KG1 (cell line): ENCODE measurements around the gene UGT1A6.
"Not testable (repeated sequence)": the region's sequence is repeated elsewhere in the genome, so short reads cannot be mapped to it uniquely, and the experiment has no call there.

Experiments
- DNase-seq: peaks from one replicate; lab custom pipeline; 2025; lab: John Stamatoyannopoulos, UW

UGT1A6 gene

GRCh38 chr2:233728723-233729301 is 36.1 kb downstream of the UGT1A6 start, which contains the start of gene UGT1A3:
TSS of gene UGT1A3 (plus strand) at chr2:233729042. CDS start at chr2:233729127, 85 bp downstream.
- no peak for DNase-seq

GRCh38 chr2:233736868-233737653 is 44.4 kb downstream of the UGT1A6 start:
- not testable (repeated sequence) for DNase-seq

DNA sequence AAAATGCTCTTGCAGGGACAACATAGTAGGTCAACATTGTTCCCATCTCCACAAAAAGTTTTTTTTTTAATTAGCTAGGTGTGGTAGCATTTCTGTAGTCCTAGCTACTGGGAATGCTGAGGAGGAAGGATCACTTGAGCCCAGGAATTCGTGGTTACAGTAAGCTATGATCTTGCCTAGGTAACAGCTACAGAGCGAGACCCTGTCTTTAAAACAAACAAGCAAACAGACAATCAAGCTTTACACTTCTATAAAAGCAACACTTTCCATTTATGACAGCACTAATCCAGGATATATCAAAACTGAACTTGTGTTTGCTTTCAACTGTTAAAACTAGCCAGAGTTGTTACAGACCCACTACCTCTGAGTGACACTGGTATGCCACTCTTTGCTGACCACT is 48.2 kb downstream of the UGT1A6 start:
- no peak for DNase-seq

DNA sequence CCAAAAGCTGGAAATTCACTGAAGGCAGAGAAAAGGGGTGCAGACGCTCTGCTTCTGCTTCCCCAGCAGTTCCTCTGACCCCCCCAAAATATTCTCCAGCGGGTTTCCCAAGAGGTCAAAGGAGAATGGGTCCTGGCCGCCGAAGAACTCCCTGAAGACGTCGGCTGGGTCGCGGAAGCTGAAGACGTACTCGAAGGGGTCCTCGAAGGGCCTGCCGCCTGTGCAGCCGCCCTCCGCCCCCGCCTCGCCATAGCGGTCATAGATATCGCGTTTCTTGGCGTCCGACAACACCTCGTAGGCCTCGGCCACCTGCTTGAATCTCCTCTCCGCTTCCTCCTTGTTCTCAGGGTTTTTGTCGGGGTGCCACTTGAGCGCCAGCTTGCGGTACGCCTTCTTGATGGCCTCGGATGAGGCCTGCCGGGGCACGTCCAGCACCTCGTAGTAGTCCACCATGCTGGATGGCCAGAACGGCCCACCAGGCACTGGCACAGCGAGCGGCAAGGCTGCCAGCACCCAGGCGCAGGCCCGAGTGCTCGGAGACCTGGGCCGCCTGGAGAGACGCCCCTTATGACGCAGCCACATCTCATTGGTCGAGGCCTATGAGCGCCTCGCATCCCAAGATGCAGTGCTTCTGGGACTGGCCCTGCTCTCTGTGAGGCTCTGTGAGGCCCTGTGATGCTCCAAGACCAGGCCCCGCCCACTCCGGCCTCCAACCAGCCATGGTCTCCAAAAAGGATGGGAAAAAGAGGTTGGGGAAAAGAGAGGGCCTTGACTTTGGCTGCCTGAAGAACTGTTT is 51.0 kb downstream of the UGT1A6 start:
- no peak for DNase-seq

GRCh38 chr2:233745073-233745755 is 52.5 kb downstream of the UGT1A6 start:
- DNase-seq = no peak

DNA sequence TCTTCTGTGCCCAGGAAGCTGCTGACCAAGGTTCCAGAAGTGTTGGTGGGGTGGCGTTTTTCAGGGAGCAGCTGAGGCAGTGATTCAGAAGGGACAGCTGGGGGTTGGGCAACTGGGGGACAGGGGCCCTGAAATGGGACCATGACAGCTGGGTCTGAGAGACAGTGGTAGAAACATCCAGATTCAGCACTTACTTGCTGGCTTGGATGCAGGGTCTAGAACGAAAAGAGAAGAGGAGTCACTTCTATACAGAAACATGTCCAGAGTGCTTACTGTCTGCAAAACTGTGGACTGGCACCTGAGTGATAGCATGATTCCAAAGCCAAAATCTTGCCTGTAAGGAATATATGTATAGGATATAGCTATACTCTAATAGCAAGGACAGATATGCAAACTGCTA is 53.1 kb downstream of the UGT1A6 start:
- not testable (repeated sequence) for DNase-seq

DNA sequence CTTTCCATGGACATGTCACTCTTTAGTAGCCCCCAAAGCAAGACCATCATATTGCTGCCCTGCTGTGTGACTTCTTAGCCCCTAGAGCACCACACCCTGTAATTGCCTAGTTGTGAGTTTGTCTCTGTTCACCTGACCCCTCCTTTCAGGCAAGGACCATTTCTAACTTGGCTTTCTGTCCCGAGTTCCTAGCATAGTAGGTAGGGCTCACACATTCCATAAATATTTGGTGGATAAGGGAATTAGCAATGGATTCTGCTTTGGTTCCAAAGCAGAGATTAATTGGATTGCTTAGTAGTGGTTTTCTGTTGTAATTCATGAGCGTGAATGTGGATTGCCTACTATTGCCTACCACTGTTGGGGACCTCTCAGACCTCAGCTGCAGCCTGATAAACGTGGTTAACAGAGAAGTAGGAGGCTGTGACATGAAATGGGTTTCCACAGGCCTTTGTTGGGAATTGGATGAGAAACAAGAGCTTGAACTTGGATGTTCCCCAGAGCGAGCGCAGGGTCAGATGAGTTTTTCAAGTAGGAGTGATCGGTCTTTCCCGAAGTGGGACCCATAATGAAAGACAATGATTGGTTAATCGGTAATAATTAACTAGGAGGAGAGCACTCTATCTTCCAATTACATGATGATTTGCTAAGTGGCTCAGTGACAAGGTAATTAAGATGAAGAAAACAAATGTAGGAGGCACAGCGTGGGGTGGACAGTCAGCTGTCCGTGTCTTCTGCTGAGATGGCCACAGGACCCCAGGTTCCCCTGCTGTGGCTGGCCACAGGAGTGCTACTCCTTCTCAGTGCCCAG is 54.0 kb downstream of the UGT1A6 start:
- DNase-seq = no peak

- no peak for DNase-seq
Measured at GRCh38 chr2:233747283-233747544, 54.5 kb downstream of the UGT1A6 start.

DNA sequence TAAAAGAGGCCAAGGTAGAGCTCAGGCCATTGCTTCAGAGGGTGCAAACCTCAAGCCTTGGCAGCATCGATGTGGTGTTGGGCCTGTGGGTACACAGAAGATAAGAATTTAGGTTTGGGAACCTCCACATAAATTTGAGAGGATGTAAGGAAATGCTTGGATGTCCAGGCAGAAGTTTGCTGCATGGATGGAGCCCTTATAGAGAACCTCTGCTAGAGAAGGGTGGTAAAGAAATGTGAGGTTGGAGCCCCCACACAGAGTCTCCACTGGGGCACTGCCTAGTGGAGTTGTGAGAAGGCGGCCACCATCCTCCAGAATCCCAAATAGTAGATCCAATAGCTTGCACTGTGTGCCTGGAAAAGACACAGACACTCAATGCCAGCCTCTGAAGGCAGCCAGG is 58.0 kb downstream of the UGT1A6 start:
- not testable (repeated sequence) for DNase-seq

DNA sequence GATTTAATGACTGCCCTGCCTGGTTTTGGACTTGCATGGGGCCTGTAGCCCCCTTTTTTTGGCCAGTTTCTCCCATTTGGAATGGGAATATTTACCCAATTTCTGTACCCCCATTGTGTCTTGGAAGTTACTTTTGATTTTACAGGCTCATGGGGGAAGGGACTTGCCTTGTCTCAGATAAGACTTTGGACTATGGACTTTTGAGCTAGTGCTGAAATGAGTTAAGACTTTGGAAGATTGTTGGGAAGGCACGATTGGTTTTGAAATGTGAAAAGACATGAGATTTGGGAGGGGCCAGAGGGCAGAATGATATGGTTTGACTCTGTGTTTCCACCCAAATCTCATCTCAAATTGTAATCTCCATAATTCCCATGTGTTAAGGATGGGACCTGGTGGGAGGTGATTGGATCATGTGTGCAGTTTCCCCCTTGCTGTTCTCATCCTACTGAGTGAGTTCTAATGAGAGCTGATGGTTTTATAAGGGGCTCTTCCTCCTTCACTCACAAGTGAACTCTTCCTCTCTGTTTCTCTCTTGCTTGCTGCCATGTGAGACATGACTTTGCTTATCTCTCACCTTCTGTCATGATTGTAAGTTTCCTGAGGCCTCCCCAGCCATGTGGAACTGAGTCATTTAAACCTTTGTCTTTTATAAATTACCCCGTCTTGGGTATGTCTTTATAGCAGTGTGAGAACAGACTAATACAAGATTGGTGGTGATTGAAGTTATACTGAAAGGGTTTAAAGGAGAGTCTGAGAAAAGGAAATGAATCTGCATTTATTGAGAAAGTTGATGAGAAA is 58.7 kb downstream of the UGT1A6 start:
- not testable (repeated sequence) for DNase-seq

GRCh38 chr2:233754872-233755611 is 62.4 kb downstream of the UGT1A6 start:
- DNase-seq = no peak

DNA sequence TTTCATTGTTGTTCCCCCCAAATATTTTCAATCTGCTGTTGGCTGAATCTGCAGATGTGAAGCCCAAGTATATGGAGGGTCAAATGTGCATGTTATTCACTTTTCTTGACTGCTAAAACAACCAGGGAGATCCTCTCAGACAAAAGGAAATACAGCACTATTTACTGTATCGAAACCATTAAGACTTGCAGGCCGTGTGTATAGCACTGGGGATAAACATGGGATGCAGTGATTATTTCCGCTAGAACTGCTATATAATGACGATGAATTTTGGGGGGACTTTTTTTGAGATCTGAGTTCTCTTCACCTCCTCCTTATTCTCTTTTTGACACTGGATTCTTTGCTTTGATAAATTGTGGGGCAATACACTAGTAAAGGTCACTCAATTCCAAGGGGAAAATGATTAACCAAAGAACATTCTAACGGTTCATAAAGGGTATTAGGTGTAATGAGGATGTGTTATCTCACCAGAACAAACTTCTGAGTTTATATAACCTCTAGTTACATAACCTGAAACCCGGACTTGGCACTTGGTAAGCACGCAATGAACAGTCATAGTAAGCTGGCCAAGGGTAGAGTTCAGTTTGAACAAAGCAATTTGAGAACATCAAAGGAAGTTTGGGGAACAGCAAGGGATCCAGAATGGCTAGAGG is 63.9 kb downstream of the UGT1A6 start:
- DNase-seq = no peak

GRCh38 chr2:233758141-233758540 is 65.5 kb downstream of the UGT1A6 start:
- no peak for DNase-seq

DNA sequence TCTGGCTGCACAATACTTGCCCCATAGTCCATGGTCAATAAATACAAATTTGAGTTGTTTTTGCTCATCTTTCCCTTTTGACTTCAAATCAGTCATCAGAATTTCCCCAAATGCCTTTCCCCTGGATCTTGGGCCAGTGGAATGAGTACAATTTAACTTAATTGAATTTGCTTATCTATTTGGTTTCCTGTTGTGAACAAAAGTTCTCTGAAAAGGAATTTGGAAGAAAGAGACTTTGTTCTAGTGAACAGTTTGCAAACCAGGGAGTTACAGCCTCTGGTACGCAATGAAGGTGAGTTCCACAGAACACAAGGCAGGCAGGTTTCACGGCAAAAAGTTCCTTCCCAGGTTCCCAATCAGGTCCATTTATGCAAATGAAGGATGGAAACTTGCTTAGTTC is 66.2 kb downstream of the UGT1A6 start:
- no peak for DNase-seq

DNA sequence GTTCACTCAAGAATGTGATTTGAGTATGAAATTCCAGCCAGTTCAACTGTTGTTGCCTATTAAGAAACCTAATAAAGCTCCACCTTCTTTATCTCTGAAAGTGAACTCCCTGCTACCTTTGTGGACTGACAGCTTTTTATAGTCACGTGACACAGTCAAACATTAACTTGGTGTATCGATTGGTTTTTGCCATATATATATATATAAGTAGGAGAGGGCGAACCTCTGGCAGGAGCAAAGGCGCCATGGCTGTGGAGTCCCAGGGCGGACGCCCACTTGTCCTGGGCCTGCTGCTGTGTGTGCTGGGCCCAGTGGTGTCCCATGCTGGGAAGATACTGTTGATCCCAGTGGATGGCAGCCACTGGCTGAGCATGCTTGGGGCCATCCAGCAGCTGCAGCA is 67.4 kb downstream of the UGT1A6 start, which contains the start of gene UGT1A1:
TSS of gene UGT1A1 (plus strand) at position 228 of the 400 bp plus-strand sequence. CDS start at position 246, 18 bp downstream.
- no peak for DNase-seq

GRCh38 chr2:233761040-233761769 is 68.5 kb downstream of the UGT1A6 start:
- no peak for DNase-seq

- DNase-seq = no peak
Measured at GRCh38 chr2:233764264-233764663, 71.6 kb downstream of the UGT1A6 start.

DNA sequence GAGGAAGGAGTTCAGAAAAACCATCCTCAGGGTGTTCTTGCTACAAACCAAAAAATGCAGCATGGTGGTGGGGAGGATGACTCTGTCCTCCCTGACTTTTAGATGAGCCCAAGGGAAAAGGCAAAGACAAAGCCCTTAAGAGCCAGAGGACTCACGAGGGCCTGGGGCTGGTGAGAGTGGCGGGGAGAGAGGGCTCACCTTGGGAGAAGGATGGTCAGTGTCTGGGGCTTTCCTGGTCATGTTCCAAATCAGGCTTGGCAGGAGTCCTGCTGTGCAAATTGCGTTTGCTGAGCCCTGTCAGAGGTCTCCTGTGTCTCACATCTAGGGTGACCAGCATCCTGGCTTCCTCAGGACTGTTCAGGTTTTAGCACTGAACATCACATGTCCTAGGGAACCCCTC is 72.1 kb downstream of the UGT1A6 start:
- DNase-seq = no peak

GRCh38 chr2:233766416-233766815 is 73.7 kb downstream of the UGT1A6 start:
- DNase-seq = no peak
